Measurements from ENCODE around the gene TEX2.

DNA sequence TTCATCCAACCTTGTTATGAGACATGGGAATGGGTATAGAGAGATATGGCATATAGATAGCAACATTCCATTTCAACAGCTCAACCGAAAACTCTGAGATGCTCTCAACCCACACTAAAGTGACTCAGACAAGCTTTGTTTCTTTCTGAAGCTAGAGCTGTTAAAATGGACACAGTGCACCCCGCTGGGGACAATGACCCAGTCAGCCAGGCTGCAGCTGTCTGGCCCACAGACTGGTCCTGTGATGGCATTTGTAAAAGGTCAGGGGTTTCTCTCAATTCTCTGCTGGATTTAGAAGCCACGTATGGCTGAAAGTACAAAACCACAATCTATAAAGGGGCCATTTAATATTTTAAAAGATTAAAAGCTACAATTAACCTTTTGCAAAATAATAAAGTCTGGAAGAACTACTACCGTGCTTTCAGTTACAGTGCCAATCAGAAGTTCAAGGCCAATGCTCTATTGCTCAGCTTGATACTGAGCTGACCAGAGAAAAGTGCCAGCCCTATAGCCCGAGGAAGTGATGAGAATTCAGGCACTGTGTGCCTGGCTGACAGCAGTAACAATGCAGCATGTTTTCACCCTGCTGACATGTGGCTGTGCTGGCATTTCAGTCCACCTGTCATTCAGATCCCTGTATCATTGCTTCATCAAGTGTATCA lies 60.2 kb downstream of the TEX2 start:
- TF ChIP-seq, protein P1, sequence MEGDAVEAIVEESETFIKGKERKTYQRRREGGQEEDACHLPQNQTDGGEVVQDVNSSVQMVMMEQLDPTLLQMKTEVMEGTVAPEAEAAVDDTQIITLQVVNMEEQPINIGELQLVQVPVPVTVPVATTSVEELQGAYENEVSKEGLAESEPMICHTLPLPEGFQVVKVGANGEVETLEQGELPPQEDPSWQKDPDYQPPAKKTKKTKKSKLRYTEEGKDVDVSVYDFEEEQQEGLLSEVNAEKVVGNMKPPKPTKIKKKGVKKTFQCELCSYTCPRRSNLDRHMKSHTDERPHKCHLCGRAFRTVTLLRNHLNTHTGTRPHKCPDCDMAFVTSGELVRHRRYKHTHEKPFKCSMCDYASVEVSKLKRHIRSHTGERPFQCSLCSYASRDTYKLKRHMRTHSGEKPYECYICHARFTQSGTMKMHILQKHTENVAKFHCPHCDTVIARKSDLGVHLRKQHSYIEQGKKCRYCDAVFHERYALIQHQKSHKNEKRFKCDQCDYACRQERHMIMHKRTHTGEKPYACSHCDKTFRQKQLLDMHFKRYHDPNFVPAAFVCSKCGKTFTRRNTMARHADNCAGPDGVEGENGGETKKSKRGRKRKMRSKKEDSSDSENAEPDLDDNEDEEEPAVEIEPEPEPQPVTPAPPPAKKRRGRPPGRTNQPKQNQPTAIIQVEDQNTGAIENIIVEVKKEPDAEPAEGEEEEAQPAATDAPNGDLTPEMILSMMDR (IDR thresholded peaks at IDR 0.05), result no peak
- TF ChIP-seq SIN3A (IDR thresholded peaks at IDR 0.05; ENCODE audit: borderline replicate concordance, insufficient read depth, low read depth, low read length), result no peak

Measured in Panc1 (cell line).